Lung (tissue), 12 donors: ENCODE results near the gene NEU4. TPM values are rescaled to one million over a fixed set of nuclear protein-coding genes. Genes with fewer than 3 reads are reported as not detected.
"Not testable (repeated sequence)": the region's sequence is repeated elsewhere in the genome, so short reads cannot be mapped to it uniquely, and the experiment has no call there.

Source experiments
- ATAC-seq: fragments of 200-7000 bp; cut with Tn5 transposase; one replicate; pipeline ENCODE4 v1.9.1; 2020; ENCODE audit warnings: moderate number of reproducible peaks; ENCODE audit not compliant: insufficient read depth, low FRiP score
- DNase-seq, 3 donors: peaks; one replicate each; pipeline ENCODE4 v3.0.0-alpha.2; 2013 to 2017
- H3K27ac ChIP-seq, 2 donors: one replicate each; pipeline ENCODE4 v1.5.1; 2013; ENCODE audit warnings: mild to moderate bottlenecking in 2 of 2, moderate library complexity in 2 of 2, control low read depth in 1 of 2, inconsistent platforms in 1 of 2, low read depth in 1 of 2, low read length in 1 of 2
- H3K27me3 ChIP-seq, 3 donors: one replicate each; pipeline ENCODE4 v1.5.1; 2013; ENCODE audit warnings: low read length in 2 of 3; ENCODE audit not compliant: control insufficient read depth in 3 of 3, insufficient read depth in 3 of 3
- H3K36me3 ChIP-seq, 4 donors: one replicate each; pipeline ENCODE4 v1.5.1; 2013; ENCODE audit warnings: low read length in 4 of 4, mild to moderate bottlenecking in 1 of 4, moderate library complexity in 1 of 4; ENCODE audit not compliant: control insufficient read depth in 4 of 4, insufficient read depth in 4 of 4
- H3K4me1 ChIP-seq, 5 donors: one replicate each; pipeline ENCODE4 v1.5.1; 2013; ENCODE audit warnings: low read length in 5 of 5, mild to moderate bottlenecking in 2 of 5, moderate library complexity in 1 of 5; ENCODE audit not compliant: control insufficient read depth in 5 of 5, insufficient read depth in 5 of 5
- H3K4me3 ChIP-seq: one replicate; pipeline ENCODE4 v1.5.1; 2013; ENCODE audit warnings: mild to moderate bottlenecking, control low read depth, moderate library complexity
- H3K9ac ChIP-seq, 2 donors: one replicate each; pipeline ENCODE4 v1.5.1; 2013; ENCODE audit warnings: low read length in 2 of 2, control low read depth in 1 of 2; ENCODE audit not compliant: insufficient read depth in 1 of 2
- H3K9me3 ChIP-seq, 4 donors: one replicate each; pipeline ENCODE4 v1.5.1; 2013; ENCODE audit warnings: low read length in 3 of 4, mild to moderate bottlenecking in 1 of 4, moderate library complexity in 1 of 4; ENCODE audit not compliant: control insufficient read depth in 4 of 4, insufficient read depth in 3 of 4
- WGBS, 2 donors: extraction: QIAGEN DNeasy Blood & Tissue Kit; methylation state at CpG; one replicate each; pipeline ENCODE4 v1.1.7; 2013; 5-methylcytosine and 5-hydroxymethylcytosine counted together
- polyA plus RNA-seq, 2 donors: library from polyadenylated mRNA; stranded (reverse); fragments of 200-250 nt; gene quantifications; one replicate each; pipeline ENCODE4 v1.2.1, GENCODE V29; 2013
- total RNA-seq, 2 donors: library from RNA; depleted of rRNA in 1 of 2; stranded (reverse); fragments of >200 nt in 1 of 2; gene quantifications; one replicate each; pipeline ENCODE4 v1.2.1, GENCODE V29; 2014 to 2021
- TF ChIP-seq, protein P1 (sequence below): IDR thresholded peaks from 2 replicates; pipeline ENCODE4 v1.5.1; 2012; ENCODE audit warnings: mild to moderate bottlenecking; ENCODE audit errors: control extremely low read depth, extremely low read depth
- donor health status: control.
- donor health status: control.
- donor health status: Bipolar disorder and iron deficiency.
- donor health status: healthy.
- donor health status: DM: yes; HTN: yes; CAD: no.

NEU4 gene
- total and polyA plus RNA-seq, 4 donors = 0.26 to 0.59 (median 0.35) TPM

DNA sequence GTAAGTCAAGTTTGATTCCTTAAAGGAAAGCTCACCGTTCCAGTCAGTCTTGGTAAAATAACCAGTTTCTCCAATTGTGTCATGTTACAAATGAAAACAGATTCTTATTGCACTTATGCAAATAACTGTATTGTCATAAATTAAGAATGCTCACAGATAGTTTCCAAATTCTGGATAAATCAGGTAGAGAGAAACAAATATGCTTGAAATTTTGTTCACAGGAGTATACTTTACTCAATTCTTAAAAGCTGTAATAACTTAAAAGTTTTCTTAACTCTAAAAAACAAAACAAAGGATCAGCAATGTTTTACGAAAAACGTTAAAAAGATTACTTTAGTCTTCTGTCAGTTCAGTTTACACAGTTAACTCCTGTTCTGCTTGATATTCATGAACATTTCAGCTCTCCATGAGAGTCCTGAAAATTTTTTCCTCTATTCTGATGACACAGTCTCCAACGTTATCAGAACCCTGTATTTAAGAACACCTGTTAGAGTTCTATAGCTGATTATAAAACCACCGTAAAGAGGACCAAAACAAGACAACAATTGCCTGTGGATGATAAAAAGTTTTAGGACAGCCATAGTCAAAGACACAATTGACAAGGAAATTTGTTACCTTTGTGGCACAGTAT is 27.9 kb upstream of the NEU4 start:
- Histone ChIP-seq H3K9ac (no peak overlapping the region), H3K27me3 (peaks cover 0 to under 1% (median 0%) of the 10 kb centered on the region in 3 donors), H3K4me1 (no peaks in the 10 kb centered on the region), H3K27ac (no peak overlapping the region), H3K36me3 (no peaks in the 10 kb centered on the region), H3K9me3 (no peaks in the 10 kb centered on the region), H3K4me3 (no peak overlapping the region)
- no peak for DNase-seq
- no peak for ATAC-seq
- TF ChIP-seq, protein P1, sequence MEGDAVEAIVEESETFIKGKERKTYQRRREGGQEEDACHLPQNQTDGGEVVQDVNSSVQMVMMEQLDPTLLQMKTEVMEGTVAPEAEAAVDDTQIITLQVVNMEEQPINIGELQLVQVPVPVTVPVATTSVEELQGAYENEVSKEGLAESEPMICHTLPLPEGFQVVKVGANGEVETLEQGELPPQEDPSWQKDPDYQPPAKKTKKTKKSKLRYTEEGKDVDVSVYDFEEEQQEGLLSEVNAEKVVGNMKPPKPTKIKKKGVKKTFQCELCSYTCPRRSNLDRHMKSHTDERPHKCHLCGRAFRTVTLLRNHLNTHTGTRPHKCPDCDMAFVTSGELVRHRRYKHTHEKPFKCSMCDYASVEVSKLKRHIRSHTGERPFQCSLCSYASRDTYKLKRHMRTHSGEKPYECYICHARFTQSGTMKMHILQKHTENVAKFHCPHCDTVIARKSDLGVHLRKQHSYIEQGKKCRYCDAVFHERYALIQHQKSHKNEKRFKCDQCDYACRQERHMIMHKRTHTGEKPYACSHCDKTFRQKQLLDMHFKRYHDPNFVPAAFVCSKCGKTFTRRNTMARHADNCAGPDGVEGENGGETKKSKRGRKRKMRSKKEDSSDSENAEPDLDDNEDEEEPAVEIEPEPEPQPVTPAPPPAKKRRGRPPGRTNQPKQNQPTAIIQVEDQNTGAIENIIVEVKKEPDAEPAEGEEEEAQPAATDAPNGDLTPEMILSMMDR = no peak
- 87 to 90% methylated on average over 5 of the region's 5 CpGs for WGBS, 2 donors

DNA sequence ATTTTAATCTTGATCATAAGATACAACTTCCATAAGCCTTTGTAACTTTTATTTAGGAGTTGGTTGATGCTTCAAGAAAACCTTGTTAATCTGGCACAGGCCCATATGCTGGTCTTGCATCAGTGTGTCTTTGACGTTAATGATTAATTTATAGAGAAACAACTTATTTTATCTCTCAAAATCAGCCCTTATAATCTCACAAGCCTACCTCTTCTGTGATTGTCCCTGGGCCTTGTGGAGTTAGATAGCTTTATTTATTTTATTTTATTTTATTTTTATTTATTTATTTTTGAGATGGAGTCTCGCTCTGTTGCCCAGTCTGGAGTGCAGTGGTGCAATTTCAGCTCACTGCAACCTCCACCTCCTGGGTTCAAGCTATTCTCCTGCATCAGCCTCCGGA is 26.9 kb upstream of the NEU4 start:
- not testable (repeated sequence) for H3K36me3 ChIP-seq, ATAC-seq, DNase-seq, H3K9me3 ChIP-seq, H3K4me1 ChIP-seq, H3K4me3 ChIP-seq, H3K9ac ChIP-seq, H3K27me3 ChIP-seq, H3K27ac ChIP-seq
- WGBS, 2 donors = 90 to 96% methylated on average over 3 of the region's 3 CpGs

DNA sequence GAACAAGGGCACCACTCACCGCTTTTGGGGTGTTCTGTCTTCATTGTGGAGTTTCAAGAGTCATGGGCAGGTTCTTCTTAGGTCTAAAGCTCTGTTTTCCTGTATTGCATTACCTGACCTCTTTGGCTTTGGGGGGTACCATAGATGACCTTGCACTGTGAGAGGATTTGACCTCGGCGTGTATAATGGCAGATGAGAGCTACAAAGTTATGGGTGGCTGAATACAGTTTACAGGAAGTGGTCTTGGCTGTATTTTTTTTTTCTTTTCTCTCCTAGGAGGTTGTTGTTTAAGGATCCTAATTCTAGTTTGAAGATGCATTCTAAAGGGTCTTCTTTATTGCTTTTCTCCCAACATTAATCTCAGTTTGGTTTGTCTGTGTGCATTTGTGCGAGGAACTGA is 20.9 kb upstream of the NEU4 start:
- H3K27ac ChIP-seq = no peak overlapping the region
- no peaks in the 10 kb centered on the region for H3K9me3 ChIP-seq
- H3K4me1 ChIP-seq = no peaks in the 10 kb centered on the region
- no peak overlapping the region for H3K9ac ChIP-seq
- H3K4me3 ChIP-seq = no peak overlapping the region
- H3K27me3 ChIP-seq = peaks cover 0 to 3% (median 0%) of the 10 kb centered on the region in 3 donors
- ATAC-seq = no peak
- TF ChIP-seq, protein P1 = no peak
- DNase-seq = no peak
- 89 to 91% methylated on average over 4 of the region's 4 CpGs for WGBS, 2 donors
- no peaks in the 10 kb centered on the region for H3K36me3 ChIP-seq

DNA sequence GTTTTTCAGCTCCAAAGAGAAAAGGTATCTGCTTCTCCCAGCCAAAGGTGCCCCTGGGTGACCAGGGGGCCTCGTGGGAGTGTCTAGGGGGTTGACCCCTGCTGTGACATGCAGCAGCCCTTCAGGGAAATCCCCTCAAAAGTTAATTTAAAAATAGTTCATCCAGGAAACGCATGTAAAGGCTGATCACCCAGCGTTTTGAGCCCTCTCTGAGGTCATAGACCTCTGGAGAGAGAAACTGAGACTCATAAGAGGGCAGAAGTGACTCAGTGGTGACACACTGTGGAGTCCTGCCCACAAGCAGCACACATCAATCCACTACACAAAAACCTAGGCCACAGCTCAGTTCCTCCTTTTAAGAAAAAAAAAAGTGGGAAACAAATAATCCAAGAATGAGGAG is 20.4 kb upstream of the NEU4 start:
- TF ChIP-seq, protein P1 = no peak
- no peak overlapping the region for H3K27ac ChIP-seq
- no peak overlapping the region for H3K9ac ChIP-seq
- peaks cover 0 to 2% (median 0%) of the 10 kb centered on the region in 4 donors for H3K9me3 ChIP-seq
- H3K27me3 ChIP-seq = peaks cover 0 to 4% (median 3%) of the 10 kb centered on the region in 3 donors
- no peak for ATAC-seq
- DNase-seq = no peak
- no peaks in the 10 kb centered on the region for H3K4me1 ChIP-seq
- no peak overlapping the region for H3K4me3 ChIP-seq
- WGBS, 2 donors = 44 to 56% methylated on average over 3 of the region's 3 CpGs
- no peaks in the 10 kb centered on the region for H3K36me3 ChIP-seq

DNA sequence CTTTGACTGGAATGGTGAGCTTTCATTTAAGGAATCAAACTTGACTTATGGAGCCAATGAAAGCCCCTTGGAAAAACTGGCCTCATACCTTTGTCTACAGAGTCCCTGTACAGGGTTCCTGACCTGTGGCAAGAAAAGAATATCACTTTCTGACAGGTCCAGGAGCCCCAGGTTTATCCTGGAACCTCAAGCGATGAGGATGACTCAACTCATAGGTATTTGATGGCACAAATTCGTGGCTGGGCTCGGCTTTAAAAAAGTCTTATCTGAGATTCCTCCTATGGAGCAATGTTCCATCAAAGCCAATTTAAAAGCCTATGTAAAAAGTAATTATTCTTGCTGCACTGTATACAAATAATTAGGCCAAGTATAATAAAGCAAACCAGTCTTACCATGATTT is 17.6 kb upstream of the NEU4 start:
- not testable (repeated sequence) for ATAC-seq, H3K36me3 ChIP-seq, DNase-seq, H3K27me3 ChIP-seq, H3K9me3 ChIP-seq, H3K4me3 ChIP-seq, H3K27ac ChIP-seq, H3K9ac ChIP-seq, H3K4me1 ChIP-seq
- WGBS, 2 donors = 73 to 87% methylated on average over 3 of the region's 3 CpGs
